MV-4-11 (cell line): ENCODE measurements around the gene SLC1A7.

Source experiments
- DNase-seq: peaks from one replicate; lab custom pipeline; 2025; lab: John Stamatoyannopoulos, UW

SLC1A7 gene

DNA sequence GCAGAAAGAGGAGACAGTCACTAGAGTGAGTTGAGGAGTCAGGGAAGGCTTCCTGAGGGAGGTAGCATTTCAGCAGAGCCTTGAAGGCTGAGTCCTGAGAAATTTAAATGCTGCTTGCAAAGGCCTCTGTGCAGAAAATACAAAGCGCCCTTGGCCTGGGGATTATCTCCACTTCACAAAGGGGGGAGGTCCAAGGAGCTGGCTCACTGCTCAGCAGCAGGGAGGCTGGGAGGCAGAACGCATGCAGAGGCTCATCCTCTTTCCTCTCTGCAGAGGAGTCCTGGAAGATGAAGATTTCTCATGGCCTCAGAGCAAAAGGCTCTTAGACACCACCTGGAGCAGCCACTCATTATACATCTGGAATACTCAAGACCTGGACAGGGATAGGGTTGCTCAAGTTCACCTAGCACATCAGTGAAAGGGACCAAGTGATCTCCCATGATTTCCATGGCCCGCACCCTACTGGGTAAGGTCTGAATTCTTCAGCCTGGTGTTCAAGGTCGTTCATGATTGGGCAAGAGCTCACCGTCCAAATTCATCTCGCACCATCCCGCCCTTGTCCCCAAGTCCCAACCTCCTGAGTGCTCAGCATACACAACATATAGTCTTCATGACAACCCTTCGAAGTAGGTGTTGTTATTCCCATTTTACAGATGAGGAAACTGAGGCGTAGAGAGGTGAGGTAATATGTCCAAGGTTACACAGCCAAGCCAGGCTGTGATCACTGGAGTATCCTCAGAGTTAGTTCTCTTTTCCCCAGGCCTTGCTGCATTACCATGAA lies 9.0 kb downstream of the SLC1A7 start:
- DNase-seq, result no peak

DNA sequence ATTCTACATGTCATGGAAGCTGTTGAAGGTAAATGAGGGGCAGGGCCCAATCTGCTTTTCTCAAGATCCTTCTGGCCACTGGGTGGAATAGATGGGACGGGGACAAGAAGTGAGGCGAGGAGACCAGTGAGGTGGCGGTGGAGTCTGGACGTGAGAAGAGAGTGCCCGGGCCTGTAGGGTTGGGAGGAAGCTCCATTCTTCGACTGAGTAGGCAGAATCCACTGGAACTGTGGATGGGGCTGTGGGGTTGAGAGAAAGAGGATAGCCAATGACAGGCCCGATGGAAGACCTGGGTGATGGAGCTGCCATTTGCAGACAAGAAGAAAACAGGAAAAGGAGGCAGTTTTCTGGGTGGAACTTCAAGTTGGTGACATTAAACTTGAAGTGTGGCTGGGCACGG lies 10.3 kb downstream of the SLC1A7 start:
- no peak for DNase-seq

- no peak for DNase-seq
These were observed 10.9 kb downstream of the SLC1A7 start for GRCh38 chr1:53131590-53131938.

DNA sequence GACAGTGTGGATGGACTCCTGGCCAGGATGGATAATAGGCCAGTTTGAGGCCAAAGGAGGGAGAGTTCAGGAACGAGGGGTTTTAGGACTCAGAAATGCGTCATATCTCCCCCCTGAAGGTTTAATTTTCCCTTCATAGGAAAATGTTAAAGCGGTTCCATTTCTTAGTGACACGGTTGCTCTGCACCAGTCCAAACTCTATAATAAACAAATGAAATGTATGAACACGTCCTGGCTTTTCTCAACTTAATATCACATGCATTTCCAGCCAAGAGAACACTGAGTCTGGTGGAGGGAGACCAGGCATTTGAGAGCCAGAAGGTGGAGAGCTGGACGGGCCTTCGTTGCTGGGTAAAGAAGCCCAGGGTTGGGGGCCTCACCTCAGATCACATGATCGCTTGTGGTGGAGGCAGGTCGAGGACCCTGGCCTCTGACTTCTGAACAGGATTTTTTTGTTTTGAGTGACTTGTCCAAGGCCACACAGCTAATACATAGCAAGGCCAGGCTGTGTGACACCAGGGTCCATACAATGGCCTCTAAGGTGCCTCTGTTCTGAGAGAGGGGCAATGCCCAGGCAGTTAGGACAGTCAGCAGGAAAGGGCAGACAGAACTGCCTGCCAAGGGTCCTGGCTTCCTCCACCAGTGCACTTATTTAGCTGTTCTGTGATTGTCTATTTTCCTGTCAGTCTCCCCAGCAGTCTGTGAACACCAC lies 11.4 kb downstream of the SLC1A7 start:
- no peak for DNase-seq

GRCh38 chr1:53130598-53130877 lies 11.9 kb downstream of the SLC1A7 start:
- DNase-seq, result no peak

- no peak for DNase-seq
These were observed 12.4 kb downstream of the SLC1A7 start for GRCh38 chr1:53129891-53130597.

DNA sequence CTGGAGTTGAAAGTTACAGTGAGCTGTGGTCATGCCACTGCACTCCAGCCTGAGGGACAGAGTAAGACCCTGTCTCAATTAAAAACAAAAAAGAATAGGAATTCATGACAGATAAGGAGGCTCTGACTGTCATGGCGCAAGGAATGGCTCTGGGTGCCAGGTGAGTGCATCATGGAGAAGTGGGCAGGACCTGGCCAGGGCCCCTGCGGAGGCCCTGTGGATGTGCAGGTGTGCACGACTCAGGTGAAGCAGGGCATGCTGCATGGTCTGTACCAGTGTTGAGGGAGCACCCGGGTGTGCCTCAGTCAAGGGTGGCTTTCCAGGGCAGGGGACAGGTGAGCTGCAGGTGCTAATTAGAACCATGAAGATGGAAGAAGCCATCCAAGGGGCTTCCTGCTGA lies 14.0 kb downstream of the SLC1A7 start:
- no peak for DNase-seq

- no peak for DNase-seq
These were observed 14.9 kb downstream of the SLC1A7 start for GRCh38 chr1:53127546-53127945.

- DNase-seq, result no peak
These were observed 15.9 kb downstream of the SLC1A7 start for GRCh38 chr1:53126495-53126894.

GRCh38 chr1:53125623-53126360 lies 16.6 kb downstream of the SLC1A7 start:
- DNase-seq, result no peak

- DNase-seq, result no peak
These were observed 17.3 kb downstream of the SLC1A7 start for GRCh38 chr1:53125122-53125521.

GRCh38 chr1:53123453-53124140 lies 18.8 kb downstream of the SLC1A7 start:
- no peak for DNase-seq

DNA sequence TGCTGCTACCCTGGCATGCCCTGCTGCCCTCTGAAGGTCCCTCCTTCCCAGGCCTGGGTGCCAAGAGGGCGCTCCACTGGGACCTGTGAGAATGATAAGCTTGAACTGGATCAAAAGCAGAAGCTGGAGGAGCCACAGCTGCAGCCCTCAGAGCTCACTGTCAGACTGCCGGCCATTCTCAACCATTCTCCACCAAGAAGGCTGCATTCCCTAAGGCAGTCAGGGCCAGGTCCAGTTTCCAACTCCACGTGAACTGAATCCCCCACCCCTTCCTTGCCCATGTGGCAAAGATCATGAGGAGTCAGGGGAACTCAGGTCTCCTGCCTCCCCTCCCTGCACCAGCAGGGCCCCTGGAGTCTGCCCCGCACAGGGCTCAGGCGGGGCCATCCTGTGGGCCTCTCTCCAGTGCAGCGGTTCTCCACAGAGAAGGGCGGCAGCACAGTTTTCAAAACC lies 19.5 kb downstream of the SLC1A7 start:
- DNase-seq, result no peak

DNA sequence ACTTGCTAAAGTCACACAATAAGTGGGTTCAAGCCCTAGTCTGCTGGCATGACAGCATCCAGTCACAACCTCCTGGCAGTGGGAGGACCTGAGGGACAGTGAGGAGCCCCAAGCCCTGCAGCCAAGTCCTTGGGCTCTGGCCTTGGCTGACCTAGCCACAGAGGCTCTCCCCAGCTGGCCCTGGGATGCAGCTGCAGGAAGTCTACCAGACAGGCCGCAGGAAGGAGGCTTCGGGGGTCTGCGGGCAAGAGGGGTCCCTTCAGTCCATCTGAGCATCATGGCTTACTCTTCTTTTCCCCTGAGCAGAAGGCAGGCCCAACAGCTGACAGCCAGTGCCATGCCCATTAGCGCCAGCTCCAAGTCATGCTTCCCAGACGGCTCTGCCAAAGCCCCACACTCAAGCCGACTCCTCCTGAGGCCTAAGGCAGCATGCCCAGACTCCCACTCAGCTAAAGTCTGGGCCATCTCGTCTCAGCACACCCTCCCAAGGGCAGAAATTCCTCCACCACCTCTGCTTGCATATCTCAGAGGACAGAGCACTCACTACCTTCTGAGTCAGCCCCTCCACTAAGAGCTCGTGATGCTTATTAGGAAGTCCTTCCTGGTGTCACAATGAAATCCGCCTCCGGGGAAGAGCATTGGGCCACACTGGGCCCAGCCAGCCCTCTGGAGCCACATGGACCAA lies 20.1 kb downstream of the SLC1A7 start:
- no peak for DNase-seq

GRCh38 chr1:53121319-53122172 lies 20.9 kb downstream of the SLC1A7 start:
- no peak for DNase-seq

GRCh38 chr1:53120659-53121058 lies 21.8 kb downstream of the SLC1A7 start:
- no peak for DNase-seq

DNA sequence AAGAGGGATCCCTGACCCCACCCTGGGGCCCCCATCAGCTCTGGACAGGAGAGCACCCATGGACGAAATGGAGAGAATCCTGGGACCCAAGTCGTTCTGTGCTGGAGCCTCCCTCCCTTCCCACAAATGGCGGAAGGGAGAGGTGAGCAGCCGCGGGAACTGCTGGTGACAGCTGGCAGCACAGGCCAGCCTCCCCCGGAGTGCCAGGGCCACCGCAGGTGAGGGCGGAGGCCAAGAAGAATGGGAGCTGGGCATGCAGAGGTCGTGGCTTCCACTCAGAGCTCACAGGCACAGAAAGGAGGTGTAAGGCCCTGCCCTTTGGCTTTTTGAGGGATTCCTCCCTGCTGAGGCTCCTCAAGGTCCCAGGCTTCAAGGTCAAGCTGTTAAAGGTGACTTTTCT lies 24.6 kb downstream of the SLC1A7 start:
- no peak for DNase-seq

DNA sequence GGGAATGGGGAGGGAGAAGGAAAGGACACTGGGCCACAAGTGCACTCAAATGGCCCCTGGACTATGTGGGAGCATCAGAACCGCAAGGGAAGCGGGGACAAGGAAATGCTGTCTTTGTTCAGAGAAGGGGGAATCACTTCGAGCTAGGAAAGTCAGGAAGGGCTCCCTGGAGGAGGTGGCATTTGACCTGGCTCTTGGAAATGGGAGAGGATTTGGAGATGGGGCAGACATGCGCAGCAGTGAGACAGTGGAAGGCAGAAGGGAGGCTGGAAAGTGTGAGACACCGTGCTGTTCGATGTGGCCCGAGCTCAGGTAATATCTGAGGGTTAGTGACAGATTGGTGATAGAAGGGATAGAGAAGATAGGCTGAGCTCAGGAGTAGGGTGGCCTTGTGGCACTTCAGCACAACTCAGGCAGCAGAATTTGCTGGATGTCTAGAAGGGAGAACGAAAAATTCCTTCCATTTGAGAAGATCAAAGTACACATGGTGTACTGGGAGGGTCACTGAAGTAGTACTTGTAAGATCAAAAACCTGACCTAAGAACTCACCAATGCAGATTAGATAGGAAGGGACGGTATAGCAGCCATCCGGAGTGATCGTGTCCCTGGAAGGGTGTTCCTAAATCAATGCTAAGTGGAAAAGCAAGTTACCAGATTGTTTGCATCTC lies 25.4 kb downstream of the SLC1A7 start:
- DNase-seq, result no peak

GRCh38 chr1:53116307-53116810 lies 26.1 kb downstream of the SLC1A7 start:
- DNase-seq, result no peak
